Ecto neural progenitor cell (in vitro differentiated cells): ENCODE measurements around the gene AVPR1B.

Experiments used
- DNase-seq: peaks from one replicate; pipeline ENCODE4 v3.0.0-alpha.2; 2018; ENCODE audit warnings: low spot score

AVPR1B gene

GRCh38 chr1:206117151-206117948 is at the start of gene AVPR1B:
TSS of gene AVPR1B (minus strand) at chr1:206117388. CDS start at chr1:206116890, 498 bp downstream.
- DNase-seq: peak; percentile 76

GRCh38 chr1:206145771-206146290 is 28.6 kb upstream of the AVPR1B start:
- no peak for DNase-seq

- no peak for DNase-seq
Observed at GRCh38 chr1:206144605-206145004, 27.4 kb upstream of the AVPR1B start.

GRCh38 chr1:206143537-206144172 is 26.5 kb upstream of the AVPR1B start:
- no peak for DNase-seq

GRCh38 chr1:206142770-206143169 is 25.6 kb upstream of the AVPR1B start:
- no peak for DNase-seq

- DNase-seq: no peak
Observed at GRCh38 chr1:206142011-206142410, 24.8 kb upstream of the AVPR1B start.

- no peak for DNase-seq
Observed at GRCh38 chr1:206136241-206136640, 19.1 kb upstream of the AVPR1B start.

GRCh38 chr1:206135248-206135647 is 18.1 kb upstream of the AVPR1B start:
- no peak for DNase-seq

GRCh38 chr1:206133751-206134415 is 16.7 kb upstream of the AVPR1B start:
- no peak for DNase-seq

- DNase-seq: no peak
Observed at GRCh38 chr1:206131037-206131436, 13.8 kb upstream of the AVPR1B start.

- no peak for DNase-seq
Observed at GRCh38 chr1:206128196-206128595, 11.0 kb upstream of the AVPR1B start.

GRCh38 chr1:206127336-206127735 is 10.1 kb upstream of the AVPR1B start:
- no peak for DNase-seq

- DNase-seq: no peak
Observed at GRCh38 chr1:206125346-206125745, 8.2 kb upstream of the AVPR1B start.

GRCh38 chr1:206122686-206123085 is 5.5 kb upstream of the AVPR1B start:
- no peak for DNase-seq

GRCh38 chr1:206121269-206121668 is 4.1 kb upstream of the AVPR1B start:
- DNase-seq: no peak

- DNase-seq: no peak
Observed at GRCh38 chr1:206120406-206120805, 3.2 kb upstream of the AVPR1B start.

- no peak for DNase-seq
Observed at GRCh38 chr1:206116873-206117150, 376 bp downstream of the AVPR1B start.

- no peak for DNase-seq
Observed at GRCh38 chr1:206116191-206116872, 856 bp downstream of the AVPR1B start.

- DNase-seq: no peak
Observed at GRCh38 chr1:206115791-206116190, 1.4 kb downstream of the AVPR1B start.

GRCh38 chr1:206114692-206115640 is 2.2 kb downstream of the AVPR1B start:
- no peak for DNase-seq

- no peak for DNase-seq
Observed at GRCh38 chr1:206112600-206113301, 4.4 kb downstream of the AVPR1B start.
